ENCODE data around the gene SNPH. TPM values are rescaled to one million over a fixed set of nuclear protein-coding genes. Genes with fewer than 3 reads are reported as not detected.

The SNPH gene
- total RNA-seq, 1 donor from 2014 or later = 4.9 TPM

DNA sequence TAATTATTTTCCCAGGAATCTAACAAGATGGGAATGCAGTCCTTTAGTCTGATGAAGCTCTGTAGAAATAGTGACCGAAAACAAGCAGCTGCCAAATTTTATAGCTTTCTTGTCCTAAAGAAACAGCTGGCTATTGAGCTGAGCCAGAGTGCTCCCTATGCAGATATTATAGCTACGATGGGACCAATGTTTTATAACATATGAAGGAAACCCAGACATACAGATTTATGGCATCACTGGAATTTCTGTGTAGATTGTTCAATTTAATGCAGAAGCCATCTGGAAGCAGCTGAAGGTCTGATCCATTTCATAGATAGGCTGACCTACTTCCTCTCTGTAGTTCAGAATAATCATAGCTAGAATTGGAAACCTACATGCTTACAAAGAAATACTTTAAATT is 11.8 kb upstream of the SNPH start:
- no peak for DNase-seq (ENCODE audit: low spot score)
- intact Hi-C loops (cut with DNase I) = no loop called here
- no peak for ATAC-seq

DNA sequence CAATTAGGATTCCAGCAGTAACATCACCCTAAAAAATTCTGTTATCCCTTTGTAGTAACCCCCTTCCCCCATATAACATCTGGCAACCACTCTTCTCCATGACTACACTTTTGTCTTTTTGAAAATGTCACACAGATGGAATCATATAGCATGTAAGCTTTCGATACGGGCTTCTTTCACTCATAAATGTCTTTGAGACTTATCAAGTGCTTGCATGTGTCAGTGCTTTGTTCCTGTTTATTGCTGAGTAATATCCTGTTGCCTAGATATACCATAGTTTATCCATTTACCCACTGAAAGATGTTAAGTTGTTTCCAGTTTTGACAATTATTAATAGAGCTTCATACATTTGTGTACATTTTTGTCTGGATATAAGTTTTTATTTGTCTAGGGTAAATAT is 10.4 kb upstream of the SNPH start:
- ATAC-seq (no peak), DNase-seq (ENCODE audit: low spot score) (no peak)
- intact Hi-C loops (cut with DNase I) = no loop called here

DNA sequence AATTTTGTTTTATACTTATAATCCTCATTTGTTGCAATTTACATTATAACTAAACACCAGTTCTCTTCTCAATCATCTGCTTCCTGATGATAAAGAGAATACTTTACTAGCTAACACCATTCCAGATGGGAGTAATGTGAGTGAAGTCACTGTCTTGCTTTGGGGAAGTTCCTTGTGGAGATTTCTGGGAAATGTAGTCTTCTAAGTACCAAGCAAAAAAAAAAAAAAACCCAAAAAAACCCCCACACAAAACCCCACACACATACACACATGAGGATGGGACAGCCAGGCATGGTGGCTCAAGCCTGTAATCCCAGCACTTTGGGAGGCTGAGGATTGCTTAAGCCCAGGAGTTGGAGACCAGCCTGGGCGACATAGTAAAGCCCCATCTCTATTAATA is 2.2 kb upstream of the SNPH start:
- ATAC-seq (no peak), DNase-seq (ENCODE audit: low spot score) (no peak)
- intact Hi-C loops (cut with DNase I) = loop anchor here (5.0 kb wide), 1 partner anchor 1358 kb away; no protein-coding TSS in a partner anchor

DNA sequence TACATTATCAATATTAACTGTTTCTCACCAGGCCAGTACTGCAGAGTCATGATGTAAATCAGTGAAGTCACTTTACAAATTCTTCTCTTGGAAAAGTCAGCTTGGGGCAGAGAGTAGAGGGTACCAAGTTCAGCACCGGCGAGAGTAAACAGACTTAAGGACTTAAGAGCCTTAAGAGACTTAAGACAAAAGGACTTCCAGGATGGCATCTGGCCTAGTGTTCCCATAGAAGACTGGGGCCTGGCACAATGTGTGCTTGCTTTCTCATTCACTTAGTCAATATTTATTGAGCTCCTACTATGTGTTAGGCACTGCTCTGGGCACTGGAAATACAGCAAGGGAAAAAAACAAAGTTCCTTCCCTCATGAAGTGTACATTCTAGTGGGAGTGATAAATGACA is 1.4 kb upstream of the SNPH start:
- ATAC-seq = no peak
- DNase-seq (ENCODE audit: low spot score) = no peak
- intact Hi-C loops (cut with DNase I) = loop anchor here (5.0 kb wide), 1 partner anchor 1358 kb away; no protein-coding TSS in a partner anchor

DNA sequence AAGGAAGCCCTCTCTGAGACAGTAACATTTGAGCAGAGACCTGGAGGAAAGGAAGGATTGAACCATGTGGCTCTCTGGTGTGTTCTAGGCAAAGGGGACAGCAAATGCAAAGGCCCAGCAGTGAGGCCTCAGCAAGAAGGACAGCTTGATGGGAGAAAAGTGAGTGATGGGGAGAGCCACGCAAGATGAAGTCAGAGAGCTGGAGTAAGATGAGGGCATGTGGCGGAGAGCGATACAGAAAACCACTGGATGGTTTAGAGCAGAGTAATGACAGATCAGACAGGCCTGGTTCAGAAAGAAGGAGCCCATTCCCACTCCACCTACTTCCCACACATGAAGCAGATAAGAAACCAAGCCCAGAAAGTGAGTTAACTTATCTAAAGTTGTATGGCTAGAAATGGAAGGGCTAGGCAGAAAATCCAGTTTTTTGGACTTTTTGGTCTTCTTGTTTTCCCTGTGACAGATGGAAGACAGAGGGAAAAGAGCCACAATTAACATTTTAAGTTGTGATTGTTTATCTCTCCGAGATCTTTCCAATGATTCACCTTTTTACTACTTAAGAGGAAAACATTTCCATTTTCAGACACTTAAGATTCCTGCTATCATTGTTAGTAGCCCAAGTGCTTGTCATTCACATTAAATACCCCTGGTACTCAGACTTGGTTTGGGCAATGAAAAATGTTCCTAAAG is 723 bp upstream of the SNPH start:
- intact Hi-C loops (cut with DNase I) = no loop called here
- no peak for ATAC-seq
- no peak for DNase-seq (ENCODE audit: low spot score)

DNA sequence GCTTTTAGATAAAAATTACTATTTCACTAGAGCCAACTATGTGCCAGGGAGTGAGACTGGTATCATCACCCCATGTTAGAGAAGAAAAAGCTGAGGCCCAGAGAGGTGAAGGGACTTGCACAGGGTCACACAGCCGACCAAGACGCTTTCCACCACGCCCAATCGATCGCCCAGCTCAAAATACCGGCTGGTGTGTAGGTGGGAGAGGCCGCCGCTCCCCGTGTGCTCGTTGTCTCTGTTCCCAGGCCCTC is 253 bp upstream of the SNPH start:
- ATAC-seq = no peak
- DNase-seq (ENCODE audit: low spot score) = no peak
- intact Hi-C loops (cut with DNase I) = no loop called here

DNA sequence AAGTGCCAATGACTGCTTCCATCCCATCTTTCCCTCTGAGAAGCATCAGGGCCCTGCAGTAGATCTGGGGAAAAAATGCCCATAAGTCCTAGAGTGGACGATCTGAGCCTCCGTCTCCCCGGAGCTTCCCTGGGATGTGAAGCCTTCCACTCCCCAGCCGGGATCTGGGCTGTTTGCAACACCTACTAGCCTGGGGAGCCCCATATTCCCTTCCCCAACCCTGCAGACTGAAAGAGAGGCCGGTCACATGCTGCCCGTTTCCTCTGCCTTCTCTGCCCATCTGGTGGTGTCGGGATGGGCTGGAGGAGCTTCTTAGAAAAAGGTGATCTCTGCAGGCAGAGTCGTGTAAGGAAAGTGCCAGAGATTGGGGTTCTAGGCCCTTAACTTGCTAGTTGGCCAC is 1.1 kb downstream of the SNPH start:
- ATAC-seq (no peak), DNase-seq (ENCODE audit: low spot score) (no peak)
- intact Hi-C loops (cut with DNase I) = no loop called here

DNA sequence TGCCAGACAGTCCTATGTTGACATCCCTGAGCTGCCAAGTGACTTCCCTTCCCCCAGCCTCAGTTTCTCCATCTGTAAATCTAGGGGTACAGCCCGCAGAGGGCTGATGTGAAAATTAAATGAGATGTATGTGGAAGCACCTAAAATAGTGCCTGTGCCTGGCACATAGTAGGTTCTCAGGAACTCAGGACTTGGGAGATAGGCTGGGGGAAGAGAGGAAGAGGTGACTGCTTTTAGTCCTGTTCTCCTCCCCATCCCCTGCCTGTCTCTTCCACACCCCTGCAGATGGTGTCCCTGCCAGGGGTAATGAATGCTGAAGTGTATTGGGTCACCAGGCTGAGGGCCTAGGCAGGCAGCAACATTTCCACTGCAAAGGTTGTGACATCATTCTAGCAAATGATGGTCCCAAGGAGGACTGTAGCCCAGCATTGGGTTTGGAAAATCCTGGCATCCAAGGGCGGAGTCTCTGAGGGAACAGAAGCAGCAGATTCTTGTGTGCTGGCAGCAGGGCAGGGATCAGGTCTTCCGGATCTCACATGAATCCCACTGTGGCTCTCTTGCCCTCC is 1.8 kb downstream of the SNPH start:
- intact Hi-C loops (cut with DNase I) = no loop called here
- DNase-seq (ENCODE audit: low spot score) = no peak
- ATAC-seq = no peak

DNA sequence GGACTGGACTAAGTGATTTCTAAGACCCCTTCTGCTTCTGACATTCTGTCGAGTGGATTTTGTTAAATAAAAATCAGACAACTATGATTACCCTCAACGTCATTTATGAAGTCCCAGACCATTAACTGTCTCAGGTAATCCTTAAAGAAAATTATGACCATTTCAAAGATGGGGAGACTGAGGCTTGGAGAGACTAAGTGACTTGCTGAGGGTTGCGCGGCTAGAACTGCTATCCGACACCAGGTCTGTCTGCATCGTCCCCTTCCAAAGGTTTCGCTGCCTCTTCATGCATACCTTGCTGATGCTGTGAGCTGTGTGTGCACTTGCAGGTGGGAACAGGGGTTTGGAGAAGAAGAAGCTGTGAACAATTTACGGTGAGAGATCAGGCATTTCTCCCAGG is 3.1 kb downstream of the SNPH start:
- DNase-seq (ENCODE audit: low spot score) (no peak), ATAC-seq (no peak)
- intact Hi-C loops (cut with DNase I) = no loop called here

DNA sequence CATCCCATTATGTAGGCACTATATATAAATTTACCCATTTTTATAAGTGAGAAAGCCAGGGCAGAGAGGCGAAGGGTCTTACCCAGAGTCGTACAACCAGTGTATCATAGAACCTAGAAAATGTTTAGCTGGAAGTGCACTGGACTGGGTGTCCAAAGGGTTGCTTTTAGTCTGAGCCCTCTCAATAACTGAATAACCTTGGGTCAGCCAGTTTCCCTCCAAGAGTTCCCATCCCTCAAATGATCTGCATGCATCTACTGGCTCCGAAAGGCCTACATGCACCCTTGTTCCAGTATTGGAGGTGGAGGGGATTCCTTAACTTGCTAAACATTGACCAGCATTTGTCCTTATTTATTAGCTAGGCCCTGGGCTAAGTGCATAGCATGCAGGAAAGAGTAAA is 3.8 kb downstream of the SNPH start:
- no peak for DNase-seq (ENCODE audit: low spot score)
- ATAC-seq = no peak
- intact Hi-C loops (cut with DNase I) = no loop called here

DNA sequence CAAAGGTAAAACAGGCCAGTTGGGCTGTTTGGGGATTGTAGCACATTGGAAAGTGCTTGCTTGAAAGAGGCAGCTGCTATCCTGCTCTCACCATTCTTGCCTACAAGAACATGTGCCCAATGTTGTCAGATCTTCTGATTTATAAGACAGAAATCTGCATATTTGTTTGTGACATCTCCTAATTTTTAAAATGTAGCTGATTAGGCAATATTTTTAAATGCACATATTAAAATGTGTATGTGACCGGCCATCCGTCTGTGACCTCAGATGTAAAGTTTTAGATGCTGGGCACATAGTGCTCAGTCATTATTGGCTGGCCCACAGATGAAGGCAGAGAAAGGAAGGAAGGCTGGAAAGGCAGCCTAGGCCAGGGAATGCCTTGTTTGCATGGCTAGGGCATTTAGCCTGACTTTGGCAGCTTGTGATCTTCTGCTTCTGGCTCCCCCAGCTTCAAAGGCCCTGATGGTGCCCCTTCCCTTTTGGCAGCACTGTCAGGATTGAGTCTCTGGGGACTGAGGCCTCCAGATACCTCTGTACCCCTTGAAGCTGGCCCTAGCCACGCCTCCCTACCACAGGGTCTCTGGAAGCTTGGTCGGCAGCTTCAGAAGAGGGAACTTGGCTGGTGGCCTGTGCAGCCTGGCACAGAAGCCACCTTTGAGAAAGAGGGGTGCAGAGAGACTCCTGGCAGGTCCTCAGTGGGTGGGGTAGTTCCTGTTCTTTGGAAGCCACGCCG is 6.4 kb downstream of the SNPH start:
- DNase-seq (ENCODE audit: low spot score) (no peak), ATAC-seq (no peak)
- intact Hi-C loops (cut with DNase I) = no loop called here

DNA sequence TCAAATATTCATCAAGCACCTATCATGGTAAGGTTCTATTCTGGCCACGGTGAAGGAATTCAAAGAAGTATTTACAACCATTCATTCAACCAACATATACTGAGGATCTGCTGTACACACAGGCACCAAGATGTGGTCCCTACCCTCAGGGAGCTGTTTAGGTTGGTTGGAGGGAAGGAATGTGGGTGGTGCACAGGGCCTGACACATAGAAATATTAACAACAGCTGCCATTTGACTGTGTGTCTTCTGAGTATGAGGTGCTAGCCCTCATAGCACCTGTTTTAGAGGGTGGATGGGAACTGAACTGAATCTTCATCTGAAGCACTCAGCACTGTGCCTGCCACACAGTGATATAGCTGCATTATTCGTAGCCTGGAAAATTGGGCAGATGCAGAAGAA is 7.3 kb downstream of the SNPH start:
- DNase-seq (ENCODE audit: low spot score) = no peak
- ATAC-seq = no peak
- intact Hi-C loops (cut with DNase I) = no loop called here

DNA sequence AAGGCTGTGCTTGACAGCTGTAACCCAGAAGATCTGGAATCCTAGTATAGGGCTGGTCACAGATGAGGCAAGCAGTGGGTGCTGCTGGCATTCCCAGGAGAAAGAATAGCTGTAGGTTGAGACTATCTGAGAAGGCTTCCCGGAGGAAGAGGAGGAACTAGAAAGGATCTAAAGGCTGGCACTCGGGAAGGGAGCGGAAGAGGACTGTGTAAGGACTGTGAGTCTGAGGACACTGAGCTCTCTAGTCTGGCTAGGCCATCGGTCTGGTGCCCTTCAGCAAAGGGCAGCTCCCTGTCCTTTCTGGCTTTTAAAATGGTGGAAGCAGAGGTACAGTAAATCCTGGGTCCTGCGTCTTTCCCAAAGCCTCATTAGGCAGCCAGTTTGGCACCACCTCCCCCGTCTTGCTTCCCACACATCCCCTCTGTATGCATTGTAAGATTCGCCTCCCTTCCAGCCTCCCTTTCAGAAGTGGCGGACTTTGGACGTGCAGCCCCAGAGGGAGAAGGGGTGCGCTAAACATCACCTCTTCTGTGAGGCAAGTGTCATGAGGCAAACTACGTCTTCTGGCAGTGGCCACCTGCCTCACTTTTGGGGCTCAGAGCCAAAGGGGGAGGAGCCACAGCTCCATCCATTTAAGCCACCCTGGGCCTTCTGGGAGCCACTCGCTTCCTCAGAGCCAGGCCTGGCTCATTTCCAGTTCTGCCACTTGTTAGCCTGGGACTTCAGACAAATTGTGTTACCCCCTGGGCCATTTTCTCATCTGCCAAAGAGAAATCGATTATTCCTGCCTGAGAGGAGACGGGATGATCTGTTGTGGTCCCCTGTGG is 8.6 kb downstream of the SNPH start:
- intact Hi-C loops (cut with DNase I) = no loop called here
- DNase-seq (ENCODE audit: low spot score) = no peak
- ATAC-seq = no peak

DNA sequence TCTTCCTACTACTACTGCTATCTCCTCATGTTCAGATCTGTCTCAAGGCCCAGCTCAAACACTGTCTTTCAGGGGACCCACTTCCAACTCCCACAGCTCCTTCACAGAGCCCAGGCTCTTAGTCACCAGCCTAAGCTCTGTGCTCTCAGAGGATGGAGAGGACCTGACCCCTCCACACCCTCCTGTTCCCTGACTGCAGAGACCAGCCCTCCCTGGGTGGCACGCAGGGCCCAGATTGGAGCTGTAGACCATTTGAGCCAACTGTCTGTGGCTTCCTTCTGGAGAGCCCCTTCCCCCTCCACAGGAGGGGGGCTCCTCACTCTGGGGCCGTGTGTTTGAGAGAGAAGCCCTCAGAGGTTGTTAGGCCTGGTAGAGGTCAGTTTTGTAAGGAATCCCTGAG is 9.8 kb downstream of the SNPH start:
- intact Hi-C loops (cut with DNase I) = no loop called here
- DNase-seq (ENCODE audit: low spot score) = no peak
- no peak for ATAC-seq

DNA sequence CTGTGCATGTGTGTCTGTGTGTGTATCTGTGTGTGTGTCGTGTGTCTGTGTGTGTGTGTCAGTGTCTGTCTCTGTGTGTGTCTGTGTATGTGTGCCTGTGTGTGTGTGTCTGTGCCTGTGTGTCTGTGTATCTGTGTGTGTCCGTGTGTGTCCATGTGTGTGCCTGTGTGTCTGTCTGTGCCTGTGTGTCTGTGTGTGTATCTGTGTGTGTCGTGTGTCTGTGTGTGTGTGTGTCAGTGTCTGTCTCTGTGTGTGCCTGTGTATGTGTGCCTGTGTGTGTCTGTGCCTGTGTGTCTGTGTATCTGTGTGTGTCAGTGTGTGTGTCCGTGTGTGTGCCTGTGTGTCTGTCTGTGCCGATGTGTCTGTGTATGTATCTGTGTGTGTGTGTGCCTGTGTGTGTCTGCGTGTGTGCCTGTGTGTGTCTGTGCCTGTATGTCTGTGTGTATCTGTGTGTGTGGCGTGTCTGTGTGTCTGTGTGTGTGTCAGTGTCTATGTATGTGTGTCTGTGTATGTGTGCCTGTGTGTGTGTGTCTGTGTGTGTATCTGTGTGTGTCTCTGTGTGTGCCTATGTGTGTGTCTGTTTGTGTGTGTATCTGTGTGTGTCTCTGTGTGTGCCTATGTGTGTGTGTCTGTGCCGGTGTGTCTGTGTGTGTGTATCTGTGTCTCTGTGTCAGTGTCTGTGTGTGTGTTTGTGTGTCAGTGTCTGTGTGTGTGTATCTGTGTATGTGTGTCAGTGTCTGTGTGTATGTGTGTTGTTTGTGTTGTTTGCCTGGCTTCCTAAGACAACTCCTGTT is 11.6 kb downstream of the SNPH start:
- DNase-seq (ENCODE audit: low spot score) = no peak
- intact Hi-C loops (cut with DNase I) = no loop called here
- no peak for ATAC-seq

DNA sequence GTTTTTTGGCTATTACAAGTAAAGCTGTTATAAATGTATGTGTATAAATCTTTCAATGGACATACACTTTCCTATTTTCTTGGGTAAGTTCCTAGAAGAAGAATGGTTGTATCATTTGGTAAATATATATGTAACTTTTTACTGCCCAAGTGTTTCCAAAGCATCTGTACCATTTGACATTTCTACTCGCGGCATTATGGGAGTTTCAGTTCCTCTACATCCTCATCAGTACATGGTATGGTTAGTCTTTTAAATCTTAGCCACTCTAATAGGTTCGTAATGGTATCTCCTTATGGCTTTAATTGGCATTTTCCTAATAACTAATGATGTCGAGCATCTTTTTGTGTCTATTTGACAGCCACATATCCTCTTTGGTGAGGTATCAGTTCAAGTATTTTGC is 12.9 kb downstream of the SNPH start:
- ATAC-seq = no peak
- no peak for DNase-seq (ENCODE audit: low spot score)
- intact Hi-C loops (cut with DNase I) = no loop called here

DNA sequence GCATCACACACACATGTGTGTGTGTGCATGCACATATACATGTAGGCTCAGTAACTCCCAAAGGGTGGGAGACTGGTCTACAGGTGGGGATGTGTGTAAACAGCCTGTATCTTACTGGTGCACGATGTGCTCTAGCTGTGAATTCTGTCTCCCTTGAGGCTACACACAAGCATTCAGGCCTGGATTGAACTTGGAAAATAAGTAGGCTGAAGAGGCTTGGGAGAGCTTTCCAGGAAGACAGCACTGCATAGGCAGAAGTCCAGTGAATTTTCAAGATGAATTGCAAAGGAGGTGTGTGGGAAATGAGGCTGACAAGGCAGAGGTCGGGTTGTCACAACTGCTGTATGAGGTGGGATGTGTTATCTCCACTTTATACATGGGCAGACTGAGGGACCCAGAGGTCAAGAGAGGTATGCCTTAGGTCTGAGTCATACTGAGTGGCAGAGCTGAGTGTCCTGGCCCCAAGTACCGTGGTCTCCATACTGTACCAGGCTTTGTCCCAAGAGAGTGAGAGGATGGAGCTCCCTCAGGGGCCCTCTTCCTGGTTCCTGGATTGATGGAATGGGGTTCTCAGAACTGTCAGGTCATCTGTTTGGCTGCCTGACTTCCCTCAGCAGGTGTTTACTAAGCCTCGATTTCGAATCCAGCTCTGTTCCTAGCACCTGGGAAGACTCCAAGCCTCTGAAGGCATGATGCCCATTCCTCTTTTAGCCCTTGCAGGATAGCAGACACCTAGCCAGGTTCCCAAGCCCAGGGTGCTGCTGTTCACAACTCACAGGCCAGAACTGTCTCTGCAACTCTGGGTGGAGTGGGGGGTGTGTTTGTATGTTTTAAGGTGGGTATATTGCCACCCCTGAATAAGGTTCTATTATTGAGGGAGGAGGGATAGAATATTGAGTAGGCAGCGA is 14.4 kb downstream of the SNPH start:
- DNase-seq (ENCODE audit: low spot score) (no peak), ATAC-seq (no peak)
- intact Hi-C loops (cut with DNase I) = no loop called here

DNA sequence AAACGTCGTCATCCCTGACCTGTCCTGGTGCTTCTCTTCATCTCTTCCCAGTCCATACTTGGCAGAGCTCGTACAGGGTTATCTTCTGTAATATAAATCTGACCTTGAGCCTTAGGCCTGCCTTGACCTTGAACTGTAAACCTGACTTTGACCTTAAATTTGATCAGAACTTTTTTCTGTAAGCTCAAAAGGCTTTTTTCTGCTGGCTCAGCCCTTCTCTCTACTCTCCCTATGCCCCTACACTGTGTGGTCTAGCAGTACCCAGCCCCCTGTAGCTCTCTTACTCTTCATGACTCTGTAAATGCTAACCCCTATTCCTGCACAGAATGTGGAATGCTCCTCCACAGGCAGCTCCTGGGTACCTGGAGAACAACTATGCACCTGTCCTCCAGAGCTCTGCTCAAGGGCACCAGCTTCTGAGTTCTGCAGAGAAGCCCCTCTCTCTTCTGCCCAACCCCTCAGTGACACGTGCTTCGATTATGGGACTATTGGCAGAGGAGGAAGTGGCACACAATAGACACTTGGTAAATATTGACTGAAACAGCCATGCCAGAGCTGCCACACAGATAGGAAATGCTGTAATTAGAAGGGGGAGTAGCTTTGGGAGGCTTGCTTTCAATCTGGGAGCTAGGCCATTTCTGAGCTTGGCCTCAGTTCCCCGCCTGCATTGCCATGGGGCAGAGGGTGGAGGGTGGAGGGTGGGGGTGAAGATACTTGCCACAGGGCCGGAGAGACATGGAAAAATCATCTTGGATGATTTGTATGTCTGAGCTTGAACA is 15.4 kb downstream of the SNPH start:
- ATAC-seq (no peak), DNase-seq (ENCODE audit: low spot score) (no peak)
- intact Hi-C loops (cut with DNase I) = no loop called here

Measured in sciatic nerve (tissue), 2 donors.